ENCODE measurements around the gene F3.

DNA sequence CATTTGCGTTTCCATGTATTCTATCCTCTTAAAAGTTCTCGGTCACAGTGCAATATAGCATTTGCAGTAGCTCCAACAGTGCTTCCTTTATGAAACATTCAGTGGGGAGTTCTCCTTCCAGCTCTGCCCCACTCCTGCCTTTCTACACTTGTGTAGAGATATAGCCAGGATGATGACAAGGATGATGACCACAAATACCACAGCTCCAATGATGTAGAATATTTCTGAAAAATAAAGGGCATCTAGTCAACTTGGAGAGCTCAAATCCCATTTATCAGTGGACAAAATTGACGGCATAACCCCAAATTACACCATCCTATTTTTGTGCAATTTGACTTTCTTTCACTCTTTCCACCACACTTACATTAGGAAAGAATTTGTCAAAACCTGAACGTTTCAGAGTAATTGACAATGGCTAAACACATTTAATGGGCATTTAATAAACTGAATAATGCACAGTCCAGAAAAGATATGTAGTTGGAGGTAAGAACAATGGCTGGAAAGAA lies 11.1 kb downstream of the F3 start:
- TF ChIP-seq SP2 (IDR thresholded peaks at IDR 0.05; ENCODE audit: extremely low read depth, low read depth, low read length, poor library complexity, severe bottlenecking) (no peak), EZH2 (IDR thresholded peaks at IDR 0.05; ENCODE audit: borderline replicate concordance, low read depth, low read length) (no peak), JUN (IDR thresholded peaks at IDR 0.05; ENCODE audit: borderline replicate concordance, low read depth, low read length) (no peak), JUN (CRISPR knock-in tag; IDR thresholded peaks at IDR 0.05; ENCODE audit: borderline replicate concordance) (no peak), HDAC3 (IDR thresholded peaks at IDR 0.05; ENCODE audit: borderline replicate concordance, partially characterized antibody) (no peak), SIN3A (IDR thresholded peaks at IDR 0.05; ENCODE audit: borderline replicate concordance in 2 of 2, control insufficient read depth in 1 of 2, low read depth in 2 of 2, low read length in 2 of 2) (no peak), POLR2A (conservative IDR thresholded peaks at IDR 0.05) (no peak), ESRRA (IDR thresholded peaks at IDR 0.05; ENCODE audit: borderline replicate concordance, low read depth) (no peak)
- TF ChIP-seq, protein P1, sequence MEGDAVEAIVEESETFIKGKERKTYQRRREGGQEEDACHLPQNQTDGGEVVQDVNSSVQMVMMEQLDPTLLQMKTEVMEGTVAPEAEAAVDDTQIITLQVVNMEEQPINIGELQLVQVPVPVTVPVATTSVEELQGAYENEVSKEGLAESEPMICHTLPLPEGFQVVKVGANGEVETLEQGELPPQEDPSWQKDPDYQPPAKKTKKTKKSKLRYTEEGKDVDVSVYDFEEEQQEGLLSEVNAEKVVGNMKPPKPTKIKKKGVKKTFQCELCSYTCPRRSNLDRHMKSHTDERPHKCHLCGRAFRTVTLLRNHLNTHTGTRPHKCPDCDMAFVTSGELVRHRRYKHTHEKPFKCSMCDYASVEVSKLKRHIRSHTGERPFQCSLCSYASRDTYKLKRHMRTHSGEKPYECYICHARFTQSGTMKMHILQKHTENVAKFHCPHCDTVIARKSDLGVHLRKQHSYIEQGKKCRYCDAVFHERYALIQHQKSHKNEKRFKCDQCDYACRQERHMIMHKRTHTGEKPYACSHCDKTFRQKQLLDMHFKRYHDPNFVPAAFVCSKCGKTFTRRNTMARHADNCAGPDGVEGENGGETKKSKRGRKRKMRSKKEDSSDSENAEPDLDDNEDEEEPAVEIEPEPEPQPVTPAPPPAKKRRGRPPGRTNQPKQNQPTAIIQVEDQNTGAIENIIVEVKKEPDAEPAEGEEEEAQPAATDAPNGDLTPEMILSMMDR (IDR thresholded peaks at IDR 0.05 in 2 of 3, conservative IDR thresholded peaks at IDR 0.05 in 1 of 3; ENCODE audit: insufficient read depth in 2 of 3, low read depth in 1 of 3, low read length in 3 of 3): no peak
- TF ChIP-seq, protein P2, sequence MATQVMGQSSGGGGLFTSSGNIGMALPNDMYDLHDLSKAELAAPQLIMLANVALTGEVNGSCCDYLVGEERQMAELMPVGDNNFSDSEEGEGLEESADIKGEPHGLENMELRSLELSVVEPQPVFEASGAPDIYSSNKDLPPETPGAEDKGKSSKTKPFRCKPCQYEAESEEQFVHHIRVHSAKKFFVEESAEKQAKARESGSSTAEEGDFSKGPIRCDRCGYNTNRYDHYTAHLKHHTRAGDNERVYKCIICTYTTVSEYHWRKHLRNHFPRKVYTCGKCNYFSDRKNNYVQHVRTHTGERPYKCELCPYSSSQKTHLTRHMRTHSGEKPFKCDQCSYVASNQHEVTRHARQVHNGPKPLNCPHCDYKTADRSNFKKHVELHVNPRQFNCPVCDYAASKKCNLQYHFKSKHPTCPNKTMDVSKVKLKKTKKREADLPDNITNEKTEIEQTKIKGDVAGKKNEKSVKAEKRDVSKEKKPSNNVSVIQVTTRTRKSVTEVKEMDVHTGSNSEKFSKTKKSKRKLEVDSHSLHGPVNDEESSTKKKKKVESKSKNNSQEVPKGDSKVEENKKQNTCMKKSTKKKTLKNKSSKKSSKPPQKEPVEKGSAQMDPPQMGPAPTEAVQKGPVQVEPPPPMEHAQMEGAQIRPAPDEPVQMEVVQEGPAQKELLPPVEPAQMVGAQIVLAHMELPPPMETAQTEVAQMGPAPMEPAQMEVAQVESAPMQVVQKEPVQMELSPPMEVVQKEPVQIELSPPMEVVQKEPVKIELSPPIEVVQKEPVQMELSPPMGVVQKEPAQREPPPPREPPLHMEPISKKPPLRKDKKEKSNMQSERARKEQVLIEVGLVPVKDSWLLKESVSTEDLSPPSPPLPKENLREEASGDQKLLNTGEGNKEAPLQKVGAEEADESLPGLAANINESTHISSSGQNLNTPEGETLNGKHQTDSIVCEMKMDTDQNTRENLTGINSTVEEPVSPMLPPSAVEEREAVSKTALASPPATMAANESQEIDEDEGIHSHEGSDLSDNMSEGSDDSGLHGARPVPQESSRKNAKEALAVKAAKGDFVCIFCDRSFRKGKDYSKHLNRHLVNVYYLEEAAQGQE (IDR thresholded peaks at IDR 0.05; ENCODE audit: borderline replicate concordance): no peak
- TF ChIP-seq, protein P2 (CRISPR knock-in tag; IDR thresholded peaks at IDR 0.05; ENCODE audit: low read depth): no peak
- TF ChIP-seq, protein P3, sequence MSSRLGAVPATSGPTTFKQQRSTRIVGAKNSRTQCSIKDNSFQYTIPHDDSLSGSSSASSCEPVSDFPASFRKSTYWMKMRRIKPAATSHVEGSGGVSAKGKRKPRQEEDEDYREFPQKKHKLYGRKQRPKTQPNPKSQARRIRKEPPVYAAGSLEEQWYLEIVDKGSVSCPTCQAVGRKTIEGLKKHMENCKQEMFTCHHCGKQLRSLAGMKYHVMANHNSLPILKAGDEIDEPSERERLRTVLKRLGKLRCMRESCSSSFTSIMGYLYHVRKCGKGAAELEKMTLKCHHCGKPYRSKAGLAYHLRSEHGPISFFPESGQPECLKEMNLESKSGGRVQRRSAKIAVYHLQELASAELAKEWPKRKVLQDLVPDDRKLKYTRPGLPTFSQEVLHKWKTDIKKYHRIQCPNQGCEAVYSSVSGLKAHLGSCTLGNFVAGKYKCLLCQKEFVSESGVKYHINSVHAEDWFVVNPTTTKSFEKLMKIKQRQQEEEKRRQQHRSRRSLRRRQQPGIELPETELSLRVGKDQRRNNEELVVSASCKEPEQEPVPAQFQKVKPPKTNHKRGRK (tag; IDR thresholded peaks at IDR 0.05): no peak

All from K562 (cell line).